CD14-positive monocyte (primary cell): ENCODE measurements around the gene CPT2. TPM values are rescaled to one million over a fixed set of nuclear protein-coding genes. Genes with fewer than 3 reads are reported as not detected.

Source experiments
- DNase-seq, 3 donors: peaks; one replicate each; pipeline ENCODE4 v3.0.0-alpha.2; 2011 to 2022
- H2AFZ ChIP-seq: 2 replicates; pipeline ENCODE4 v1.6.0; 2012; ENCODE audit warnings: mild to moderate bottlenecking, low read depth, low read length, inconsistent platforms; ENCODE audit not compliant: insufficient read depth, poor library complexity, severe bottlenecking
- H3K27ac ChIP-seq, 2 donors: 1 replicate in 1 of 2; 2 replicates in 1 of 2; pipeline ENCODE4 v1.5.1; 2012 to 2013; ENCODE audit warnings: low read length in 2 of 2, control low read depth in 1 of 2, inconsistent platforms in 1 of 2, low read depth in 1 of 2, mild to moderate bottlenecking in 1 of 2
- H3K27me3 ChIP-seq, 2 donors: one replicate each; pipeline versions ENCODE4 v1.6.0 to v1.6.1; 2011 to 2013; ENCODE audit warnings: low read length in 2 of 2; ENCODE audit not compliant: control insufficient read depth in 2 of 2, insufficient read depth in 2 of 2
- H3K36me3 ChIP-seq, 2 donors: replicated peaks in 1 of 2; 1 replicate in 1 of 2; 2 replicates in 1 of 2; pipeline versions ENCODE4 v1.5.1 to v1.6.1; 2012 to 2013; ENCODE audit warnings: low read length in 2 of 2, control low read depth in 1 of 2, inconsistent platforms in 1 of 2, mild to moderate bottlenecking in 1 of 2; ENCODE audit not compliant: insufficient read depth in 2 of 2, control insufficient read depth in 1 of 2
- H3K4me1 ChIP-seq, 2 donors: 1 replicate in 1 of 2; 2 replicates in 1 of 2; pipeline versions ENCODE4 v1.5.1 to v1.6.1; 2012 to 2013; ENCODE audit warnings: low read length in 2 of 2, control low read depth in 1 of 2, inconsistent platforms in 1 of 2, mild to moderate bottlenecking in 1 of 2, moderate library complexity in 1 of 2; ENCODE audit not compliant: insufficient read depth in 2 of 2, control insufficient read depth in 1 of 2
- H3K4me2 ChIP-seq: replicated peaks from 2 replicates; pipeline ENCODE3; 2012; ENCODE audit warnings: low read length, moderate library complexity, mild to moderate bottlenecking; ENCODE audit not compliant: poor library complexity, severe bottlenecking; ENCODE audit errors: extremely low read depth
- H3K4me3 ChIP-seq, 3 experiments: fragments of 200-600 bp in 1 of 3; sonication (generic) in 1 of 3; replicated peaks in 1 of 3; 1 replicate in 2 of 3; 2 replicates in 1 of 3; pipeline ENCODE4 v1.5.1; 2011 to 2013; ENCODE audit warnings: low read length in 3 of 3, mild to moderate bottlenecking in 3 of 3, control low read depth in 2 of 3, low read depth in 2 of 3, inconsistent platforms in 1 of 3, moderate library complexity in 1 of 3
- H3K79me2 ChIP-seq: 2 replicates; pipeline ENCODE4 v1.6.0; 2012; ENCODE audit warnings: mild to moderate bottlenecking, control low read depth, inconsistent platforms, low read length, moderate library complexity; ENCODE audit not compliant: insufficient read depth
- H3K9ac ChIP-seq: 2 replicates; pipeline ENCODE4 v1.6.0; 2017; ENCODE audit warnings: low read length, mild to moderate bottlenecking; ENCODE audit not compliant: insufficient read depth, poor library complexity, severe bottlenecking
- H3K9me3 ChIP-seq, 2 donors: replicated peaks in 1 of 2; 1 replicate in 1 of 2; 2 replicates in 1 of 2; pipeline versions ENCODE4 v1.5.1 to v1.6.1; 2012 to 2013; ENCODE audit warnings: low read length in 2 of 2, control low read depth in 1 of 2; ENCODE audit not compliant: control insufficient read depth in 1 of 2, insufficient read depth in 1 of 2
- H4K20me1 ChIP-seq: 2 replicates; pipeline ENCODE4 v1.6.0; 2012; ENCODE audit warnings: mild to moderate bottlenecking, low read length, control low read depth, moderate library complexity; ENCODE audit not compliant: insufficient read depth
- H3K27ac Mint-ChIP-seq, 7 donors: one replicate each; pipeline ENCODE4 v1.8.0; 2020; ENCODE audit warnings: mild to moderate bottlenecking in 7 of 7, mixed read lengths in 7 of 7, moderate library complexity in 6 of 7, inconsistent platforms in 2 of 7
- H3K27me3 Mint-ChIP-seq, 3 donors: one replicate each; pipeline ENCODE4 v1.8.0; 2021 to 2022; ENCODE audit warnings: low read depth in 3 of 3, mild to moderate bottlenecking in 3 of 3, mixed read lengths in 3 of 3, moderate library complexity in 3 of 3, inconsistent platforms in 1 of 3
- H3K36me3 Mint-ChIP-seq, 2 donors: one replicate each; pipeline ENCODE4 v1.8.0; 2020; ENCODE audit warnings: mixed read lengths in 2 of 2, inconsistent platforms in 1 of 2, mild to moderate bottlenecking in 1 of 2
- H3K4me1 Mint-ChIP-seq: one replicate; pipeline ENCODE4 v1.8.0; 2020; ENCODE audit warnings: mild to moderate bottlenecking, mixed read lengths
- H3K4me3 Mint-ChIP-seq, 2 donors: one replicate each; pipeline ENCODE4 v1.8.0; 2020; ENCODE audit warnings: mild to moderate bottlenecking in 2 of 2, mixed read lengths in 2 of 2, moderate library complexity in 1 of 2
- H3K9me3 Mint-ChIP-seq, 7 donors: one replicate each; pipeline ENCODE4 v1.8.0; 2020 to 2022; ENCODE audit warnings: mixed read lengths in 7 of 7, mild to moderate bottlenecking in 6 of 7, moderate library complexity in 6 of 7, inconsistent platforms in 2 of 7
- CTCF ChIP-seq: fragments of 200-600 bp; IDR thresholded peaks from one replicate; pipeline ENCODE4 v1.8.0; 2022; ENCODE audit warnings: antibody characterized with exemption, mild to moderate bottlenecking
- WGBS: methylation state at CpG from one replicate; pipeline ENCODE4 v1.1.5; 2013; ENCODE audit warnings: missing lambda C conversion rate; ENCODE audit not compliant: insufficient coverage; 5-methylcytosine and 5-hydroxymethylcytosine counted together
- intact Hi-C, 2 donors: fragments of 100-400 bp; cut with micrococcal nuclease; formaldehyde crosslinking; loops; one replicate each; pipeline versions ENCODE4 v1.15.0 to v1.15.1; 2023
- polyA minus RNA-seq: library from RNA; depleted of rRNA, polyadenylated mRNA; stranded (reverse); fragments of >200 nt; gene quantifications from 2 replicates; pipeline ENCODE4 v1.2.3, GENCODE V29; 2012
- polyA plus RNA-seq, 3 donors: library from polyadenylated mRNA; depleted of rRNA in 1 of 3; unstranded in 2 of 3; stranded (reverse) in 1 of 3; fragments of 300-500 nt in 2 of 3; fragments of >200 nt in 1 of 3; fragmentation: Illumina TruSeq in 2 of 3; gene quantifications; 1 replicate in 2 of 3; 2 replicates in 1 of 3; pipeline ENCODE4 v1.2.3, GENCODE V29; 2012 to 2021
- total RNA-seq, 12 experiments: library from RNA in 1 of 12; stranded (reverse) in 1 of 12; fragments of 120-200 nt in 1 of 12; gene quantifications; one replicate each; pipeline ENCODE4 v1.2.4 and lab custom pipeline; 2013 to 2026; ENCODE audit warnings: mixed read lengths in 6 of 12, inconsistent platforms in 1 of 12

The CPT2 gene
- 26.0 TPM for total RNA-seq (2013)
- polyA plus RNA-seq = 10 to 100 TPM in 2 of 3 donors, 1 to 10 TPM in 1; 7.6 to 29.6 (median 20.2) TPM
- 16.8 and 29.0 TPM in 2 replicates for polyA minus RNA-seq
- 3.4 to 8.5 (median 6.4) reads per million in 11 experiments for total RNA-seq (lab: John Stamatoyannopoulos, UW)

- Histone ChIP-seq H3K9me3 (no peaks in the 10 kb centered on the region), H4K20me1 (no peaks in the 10 kb centered on the region), H3K79me2 (peaks cover 28% of the 10 kb centered on the region), H3K9ac (peak within 1 kb of the TSS; percentile 99), H2AFZ (peak within 1 kb of the TSS; percentile 85), H3K4me3 (peak within 1 kb of the TSS; percentile 87 to 96 (median 94)), H3K27me3 (no peaks in the 10 kb centered on the region), H3K36me3 (peaks cover 10 to 13% of the 10 kb centered on the region in 2 donors), H3K27ac (peak within 1 kb of the TSS; percentile 84 to 96), H3K4me2 (peak within 1 kb of the TSS; percentile 97), H3K4me1 (peaks cover 21 to 26% of the 10 kb centered on the region in 2 donors)
- Mint-ChIP-seq H3K4me3 (peak within 1 kb of the TSS; percentile 94 to 97), H3K4me1 (peaks cover 24% of the 10 kb centered on the region), H3K9me3 (peaks cover 0 to 8% (median 2%) of the 10 kb centered on the region in 7 donors), H3K27ac (peak within 1 kb of the TSS; percentile 96 to 98 (median 96)), H3K27me3 (no peaks in the 10 kb centered on the region), H3K36me3 (peaks cover 12 to 18% of the 10 kb centered on the region in 2 donors)
- under 1% methylated on average over 51 of the region's 57 CpGs for WGBS
- DNase-seq = peak; percentile 90 to 96 (median 92)
- TF ChIP-seq CTCF = no peak
- intact Hi-C loops = no loop called here
These were observed at the start of gene CPT2 for GRCh38 chr1:53196485-53197290. Gene CPT2, plus strand, starts transcription at chr1:53196824. Its CDS starts 120 bp downstream, at chr1:53196944.

- H4K20me1 ChIP-seq = no peaks in the 10 kb centered on the region
- TF ChIP-seq CTCF = no peak
- no peaks in the 10 kb centered on the region for H3K27me3 ChIP-seq
- 79% methylated on average over 2 of the region's 4 CpGs for WGBS
- DNase-seq = no peak
- no peaks in the 10 kb centered on the region for H3K9me3 ChIP-seq
- no peaks in the 10 kb centered on the region for H3K4me1 Mint-ChIP-seq
- H3K4me2 ChIP-seq = no peak overlapping the region
- H3K9ac ChIP-seq = no peak overlapping the region
- H3K27ac ChIP-seq = no peak overlapping the region
- no peaks in the 10 kb centered on the region for H3K79me2 ChIP-seq
- H3K4me3 ChIP-seq = no peak overlapping the region
- no peak overlapping the region for H3K4me3 Mint-ChIP-seq
- no peaks in the 10 kb centered on the region for H3K4me1 ChIP-seq
- no peak overlapping the region for H3K27ac Mint-ChIP-seq
- intact Hi-C loops = no loop called here
- peaks cover 6 to 8% (median 6%) of the 10 kb centered on the region in 3 donors for H3K27me3 Mint-ChIP-seq
- H3K36me3 Mint-ChIP-seq = no peaks in the 10 kb centered on the region
- H3K9me3 Mint-ChIP-seq = no peaks in the 10 kb centered on the region
- H3K36me3 ChIP-seq = no peaks in the 10 kb centered on the region
- no peak overlapping the region for H2AFZ ChIP-seq
These were observed 49.5 kb upstream of the CPT2 start for GRCh38 chr1:53147174-53147573.
